GM19043 (cell line): ENCODE results near the gene PHACTR1.
A peak's percentile ranks its signal among the peaks of the same experiment; 100 is the strongest.

Source experiments
- ATAC-seq: cut with Tn5 transposase; IDR thresholded peaks from one replicate; pipeline ENCODE4 v1.9.1; 2021; ENCODE audit warnings: low read depth; ENCODE audit not compliant: unreplicated experiment

The PHACTR1 gene

DNA sequence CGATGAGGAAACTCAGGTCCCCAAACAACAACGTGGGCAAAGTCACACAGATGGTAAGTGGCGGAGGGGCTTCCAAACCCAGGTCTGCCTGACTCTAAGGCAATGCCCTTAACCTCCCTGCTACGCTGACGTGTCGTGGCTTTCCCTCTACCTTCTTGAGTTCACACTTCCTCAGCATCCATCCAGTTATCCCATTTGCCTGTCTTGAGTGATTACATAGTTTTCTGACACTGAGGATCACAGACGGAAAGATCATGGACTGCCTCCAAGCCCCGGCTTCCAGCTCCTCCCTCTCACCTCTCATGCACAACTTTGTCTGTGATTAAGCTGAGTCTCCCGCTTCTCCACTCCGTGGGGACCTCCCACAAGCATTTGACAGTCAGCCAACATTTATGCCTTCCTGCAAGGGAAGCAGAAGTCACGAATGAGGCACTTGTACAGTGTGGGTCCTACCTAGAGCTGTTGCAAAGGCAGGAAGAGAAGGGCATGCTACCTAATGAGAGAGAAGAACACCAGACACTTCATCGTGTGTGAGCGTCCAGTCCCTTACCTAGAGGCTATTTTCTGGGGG, 578.0 kb downstream of the PHACTR1 start:
- no peak for ATAC-seq

DNA sequence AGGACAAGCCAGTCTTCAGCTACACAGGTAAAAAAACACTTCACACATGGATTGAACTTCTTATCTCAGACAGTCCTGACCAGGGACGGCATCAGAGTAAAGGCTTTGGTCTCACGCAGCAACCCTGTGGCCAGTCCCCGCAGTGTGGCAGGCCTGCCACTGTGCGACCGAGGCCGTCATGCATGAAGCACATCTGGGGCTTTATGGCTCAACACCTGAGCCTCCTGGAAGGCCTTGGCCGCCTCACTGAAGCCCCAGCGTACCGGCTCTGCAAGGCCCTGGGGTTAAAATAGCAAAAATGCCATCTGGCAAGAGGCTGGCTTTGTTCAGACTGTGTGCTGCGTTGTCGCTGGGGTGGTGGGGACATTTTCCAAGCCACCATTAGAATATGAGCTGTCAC, 579.0 kb downstream of the PHACTR1 start:
- ATAC-seq, result no peak

DNA sequence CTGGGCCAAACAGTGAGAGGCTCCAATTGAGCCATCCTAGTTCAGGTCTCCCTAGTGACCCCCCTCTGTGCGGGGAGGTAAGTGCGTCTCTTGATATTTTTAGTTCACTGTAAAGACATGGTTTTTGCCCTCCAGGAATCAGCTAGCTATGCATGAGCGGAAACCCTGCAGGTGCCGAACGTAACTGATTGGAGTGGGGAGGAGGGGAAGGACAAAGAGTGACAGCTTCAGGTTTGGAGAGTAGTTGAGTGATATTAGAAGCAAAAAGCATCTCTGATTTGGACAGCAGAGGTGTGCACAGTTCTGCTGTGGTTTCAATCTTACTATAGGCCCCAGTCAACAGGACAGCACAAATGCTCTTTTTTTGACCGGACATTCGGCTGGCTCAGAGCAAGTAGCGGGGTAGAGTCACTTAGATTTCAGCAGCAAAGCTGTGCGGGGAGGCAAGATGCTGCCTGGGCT, 580.0 kb downstream of the PHACTR1 start:
- no peak for ATAC-seq

DNA sequence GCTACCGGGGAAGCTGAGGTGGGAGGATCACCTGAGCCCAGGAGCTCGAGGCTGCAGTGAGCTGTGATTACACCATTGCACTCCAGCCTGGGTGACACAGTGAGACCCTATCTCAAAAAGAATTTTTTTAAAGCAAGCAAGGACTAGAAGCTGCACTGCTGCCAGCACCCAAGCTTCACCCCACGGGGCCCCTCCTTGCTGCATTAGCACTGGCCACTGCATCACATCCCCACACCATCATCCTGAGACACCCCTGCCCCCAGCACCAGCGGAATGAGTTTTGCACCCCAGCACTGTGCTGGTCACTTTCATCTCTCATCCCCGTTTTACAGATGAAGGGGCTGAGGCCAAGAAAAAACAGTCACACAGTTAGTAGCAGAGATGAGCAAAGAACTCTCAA, 580.8 kb downstream of the PHACTR1 start:
- ATAC-seq, result no peak

DNA sequence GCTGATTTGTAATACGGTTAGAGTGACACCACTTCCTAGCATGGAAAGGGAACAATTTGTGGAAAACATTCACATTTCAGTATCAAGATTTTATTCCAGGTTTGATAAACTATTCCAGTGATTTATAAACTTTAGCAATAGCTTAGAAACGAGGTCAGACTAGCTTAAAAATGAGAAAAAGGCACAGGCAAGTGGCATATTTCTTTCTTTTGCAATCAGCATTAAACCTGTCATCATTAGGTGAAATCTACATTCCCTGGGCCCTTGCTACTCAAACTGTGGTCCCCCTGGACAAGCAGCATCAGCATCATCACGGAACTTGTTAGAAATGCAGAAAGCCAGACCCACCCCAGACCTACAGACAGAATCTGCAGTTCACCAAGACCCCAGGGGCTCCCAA, 581.9 kb downstream of the PHACTR1 start:
- ATAC-seq, result no peak

DNA sequence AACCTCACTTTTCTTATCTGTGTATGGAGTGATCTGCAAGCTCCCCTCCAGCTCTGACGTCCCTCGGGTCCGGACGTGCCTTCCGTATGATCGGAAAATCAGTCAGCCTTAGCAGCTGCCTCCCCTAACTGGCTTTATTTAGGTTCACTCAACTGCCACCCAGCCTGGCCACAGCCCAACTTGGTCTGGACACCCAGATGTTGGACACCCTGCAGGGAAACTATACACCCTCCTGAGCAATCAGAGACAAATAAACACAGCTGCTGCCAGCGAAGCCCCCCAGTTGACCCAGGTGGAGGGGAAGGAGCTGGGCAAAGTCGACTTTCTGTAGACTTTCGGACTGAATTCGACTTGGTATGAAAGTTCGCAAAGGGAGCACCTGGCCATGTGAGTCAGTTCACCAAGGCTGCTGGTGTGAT, 582.8 kb downstream of the PHACTR1 start:
- ATAC-seq, result no peak

DNA sequence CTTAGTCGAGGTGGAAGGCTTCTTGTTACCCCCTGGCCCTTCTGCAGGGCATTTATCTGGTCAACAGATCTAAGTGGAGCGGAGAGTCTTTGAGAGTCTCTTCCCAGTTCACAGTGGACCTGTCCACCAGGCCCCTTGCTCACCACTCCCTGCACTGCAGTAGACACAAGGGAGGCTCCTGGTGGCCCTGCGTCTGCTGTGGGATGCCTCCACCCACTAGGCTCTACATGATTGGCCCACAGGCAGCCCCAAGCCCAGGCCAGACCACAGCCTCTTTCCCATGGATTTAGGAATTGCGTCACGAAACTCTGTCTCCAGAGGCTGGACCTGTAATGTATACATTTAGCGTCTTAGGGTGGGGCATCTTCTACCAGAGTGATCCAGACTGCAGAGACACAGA, 583.4 kb downstream of the PHACTR1 start:
- no peak for ATAC-seq

DNA sequence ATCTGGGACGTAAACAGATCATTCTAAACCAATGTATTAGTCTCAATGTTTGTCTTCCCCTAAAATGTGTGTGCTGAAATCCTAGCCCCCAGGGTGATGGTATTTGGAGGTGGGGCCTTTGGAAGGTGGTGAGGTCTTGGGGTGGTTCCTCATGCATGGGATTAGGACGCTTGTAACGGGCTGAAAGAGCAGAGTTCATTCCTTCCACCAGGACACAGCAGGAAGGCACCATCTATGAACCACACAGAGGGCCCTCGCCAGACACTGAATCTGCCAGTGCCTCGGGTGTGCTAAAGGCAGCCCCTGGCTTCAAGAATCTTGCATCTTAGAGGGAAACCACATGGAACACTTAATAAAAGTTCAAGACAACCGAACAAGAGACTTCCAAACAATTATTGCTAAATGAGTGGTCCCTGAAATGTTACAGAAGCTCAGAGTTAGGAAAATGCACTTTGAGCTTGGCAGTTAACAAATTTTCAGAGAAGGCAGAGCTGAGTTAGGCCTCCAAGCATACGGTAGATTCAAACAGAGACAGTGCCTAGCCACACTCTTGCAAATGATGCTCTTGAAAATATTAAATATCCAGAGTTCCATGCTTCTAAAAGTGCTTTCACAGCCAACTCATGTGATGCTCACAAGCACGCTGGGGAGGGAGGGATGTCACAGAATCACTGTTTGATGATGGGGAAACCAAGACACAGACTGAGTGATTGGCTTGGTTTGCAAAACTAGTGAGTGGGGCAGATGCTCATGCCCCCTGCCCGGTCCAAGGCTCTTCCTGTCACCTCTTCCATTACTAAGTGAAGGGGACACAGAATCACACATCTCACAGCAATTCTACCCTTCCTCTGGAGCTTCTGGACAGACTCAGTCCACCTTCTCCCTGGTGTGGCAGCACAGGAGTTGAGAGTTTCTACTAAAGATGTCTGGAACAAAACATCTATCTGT, 584.4 kb downstream of the PHACTR1 start:
- ATAC-seq, result no peak

DNA sequence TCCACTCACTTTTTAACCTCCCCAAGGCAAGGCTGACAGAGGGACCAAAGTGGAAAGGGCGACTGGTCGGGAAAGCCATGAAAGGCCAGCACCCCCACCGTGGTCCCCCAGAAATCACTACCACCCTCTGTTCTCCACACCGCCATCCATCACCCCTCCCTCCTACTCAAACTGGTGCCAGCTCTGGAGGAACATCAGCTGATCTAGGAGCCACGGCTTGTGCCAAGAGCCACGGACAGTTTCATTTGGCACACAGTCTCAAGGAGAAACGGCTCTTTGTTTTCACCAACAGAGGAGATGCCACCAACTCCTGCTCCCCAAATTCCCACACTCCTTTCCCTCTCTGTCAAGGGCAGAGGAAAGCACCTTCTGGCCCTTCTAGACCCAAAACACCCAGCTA, 585.7 kb downstream of the PHACTR1 start:
- no peak for ATAC-seq

DNA sequence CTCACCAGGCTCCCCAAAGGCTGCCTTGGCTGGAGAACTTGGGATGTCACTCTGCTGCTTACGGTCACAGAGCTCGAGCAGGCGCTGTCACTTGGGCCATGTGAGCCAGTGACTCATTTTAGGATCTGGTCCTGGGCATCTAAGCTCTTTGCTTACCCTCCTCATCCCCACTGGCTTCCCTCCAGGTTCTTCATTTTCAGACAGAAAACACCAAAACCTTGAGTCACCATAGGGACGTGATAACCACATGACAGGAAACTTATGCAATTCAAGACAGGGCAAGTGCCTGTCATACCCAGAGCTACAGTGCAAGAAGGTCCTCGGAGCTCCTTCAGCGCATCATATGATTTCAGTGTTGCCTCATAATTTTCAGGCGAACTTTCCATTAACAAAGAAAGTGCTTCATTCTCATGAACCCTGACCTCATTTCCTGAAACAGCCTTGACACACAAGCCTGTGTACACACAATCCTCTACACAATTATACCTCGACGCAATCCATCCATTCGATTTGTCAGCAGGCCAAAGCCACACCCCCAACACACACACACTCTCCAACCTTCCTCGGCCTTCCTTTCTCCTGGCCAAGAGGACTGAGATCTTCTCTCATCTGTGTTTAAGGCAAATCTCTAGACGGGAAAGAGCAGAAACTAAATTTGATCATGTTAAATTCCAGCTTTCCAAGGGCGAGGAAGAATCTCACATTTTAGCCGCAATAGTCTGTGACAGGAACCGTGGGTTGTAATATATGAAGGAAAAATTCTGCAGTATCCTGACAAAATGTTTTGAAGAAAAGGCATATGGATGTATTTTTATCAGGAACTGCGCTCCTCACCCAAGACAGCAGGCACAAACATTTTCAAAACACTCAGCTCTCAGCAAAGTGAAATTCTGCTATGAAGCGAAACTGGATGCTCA, 586.4 kb downstream of the PHACTR1 start:
- ATAC-seq, result peak; percentile 70

DNA sequence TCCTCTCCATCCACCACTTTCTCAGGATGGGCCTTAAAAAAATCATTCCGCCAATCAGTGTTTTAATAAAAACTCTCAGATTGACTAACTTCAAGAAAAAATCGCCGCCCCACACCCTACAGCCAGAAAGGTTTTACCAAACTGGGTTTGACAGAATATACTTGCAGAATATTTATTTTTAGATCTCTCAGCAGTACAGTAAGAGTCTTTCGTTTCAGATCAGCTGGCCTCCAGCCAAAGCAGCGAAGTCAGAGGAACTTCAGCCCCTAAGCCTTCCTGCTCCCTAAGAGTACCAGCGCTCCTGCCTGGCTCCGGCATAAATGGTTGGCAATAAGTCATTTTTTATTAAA, 587.1 kb downstream of the PHACTR1 start:
- ATAC-seq, result peak; percentile 57

DNA sequence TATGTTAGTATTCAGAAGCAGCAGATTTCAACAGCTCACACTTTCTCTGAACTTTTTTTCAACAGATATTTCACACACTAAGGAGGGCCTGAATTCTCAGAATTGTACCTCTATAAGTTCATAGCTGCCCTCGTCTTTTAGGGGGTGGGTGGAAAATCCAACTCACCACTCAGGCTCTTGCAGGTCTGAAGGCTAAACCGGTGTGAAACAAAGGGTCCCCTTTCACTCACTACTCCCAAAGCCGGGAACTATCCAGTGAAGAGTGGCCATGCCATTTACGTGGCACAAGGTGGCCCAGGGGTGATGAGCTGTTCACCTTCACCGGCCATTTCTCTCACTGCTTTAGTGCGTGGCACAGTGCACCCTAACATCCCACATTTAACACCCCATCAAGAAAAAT, 587.5 kb downstream of the PHACTR1 start:
- no peak for ATAC-seq

DNA sequence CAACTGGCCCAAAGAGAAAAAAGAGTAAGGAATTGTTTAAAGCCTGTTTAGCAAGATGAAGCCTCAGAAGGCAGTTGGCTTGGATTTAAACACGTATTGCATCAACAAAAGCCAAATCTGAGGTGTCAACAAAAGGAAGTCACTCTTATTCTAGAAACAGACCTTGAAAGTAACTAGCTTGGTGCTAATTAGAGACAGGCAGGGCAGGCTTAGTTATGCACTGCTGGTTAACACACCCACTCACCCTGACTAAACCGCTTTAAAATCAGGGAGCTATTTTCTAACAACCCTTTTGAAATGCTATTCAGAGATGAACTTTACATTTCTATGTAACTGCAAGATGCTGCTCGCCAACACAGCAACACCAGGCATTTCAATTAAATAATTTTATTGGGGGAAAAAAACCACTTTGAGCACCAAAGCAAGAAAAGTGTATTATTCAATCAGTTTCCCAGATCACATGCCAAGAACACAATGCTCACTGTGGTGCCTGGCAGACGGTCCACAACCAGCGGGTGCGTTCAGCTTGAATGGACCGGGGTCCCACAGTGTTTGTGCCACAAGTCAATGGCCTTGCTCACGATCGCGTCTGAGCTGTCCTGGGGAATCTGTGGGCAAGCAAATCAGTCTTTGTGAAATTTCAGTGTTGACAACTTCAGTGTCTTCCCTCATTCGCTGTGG, 588.2 kb downstream of the PHACTR1 start:
- ATAC-seq, result peak; percentile 41

DNA sequence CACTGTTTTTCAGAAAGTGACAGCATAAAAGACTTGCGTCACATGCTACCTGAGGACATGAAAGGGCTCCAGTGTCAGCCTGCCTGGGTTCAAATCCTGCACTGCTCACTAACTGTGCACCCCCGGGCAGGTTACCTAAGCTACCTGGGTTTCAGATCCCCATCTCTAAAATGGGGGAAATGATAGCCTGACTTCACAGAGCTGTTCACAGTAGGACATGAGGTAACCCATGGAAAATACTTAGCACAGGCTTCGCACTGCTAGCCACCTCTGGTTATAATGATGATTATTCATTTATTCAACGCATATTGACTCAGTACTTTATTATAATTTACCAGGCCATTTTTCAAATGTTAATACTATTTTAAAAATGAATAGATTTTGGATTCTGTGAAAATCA, 588.7 kb downstream of the PHACTR1 start:
- ATAC-seq, result no peak

DNA sequence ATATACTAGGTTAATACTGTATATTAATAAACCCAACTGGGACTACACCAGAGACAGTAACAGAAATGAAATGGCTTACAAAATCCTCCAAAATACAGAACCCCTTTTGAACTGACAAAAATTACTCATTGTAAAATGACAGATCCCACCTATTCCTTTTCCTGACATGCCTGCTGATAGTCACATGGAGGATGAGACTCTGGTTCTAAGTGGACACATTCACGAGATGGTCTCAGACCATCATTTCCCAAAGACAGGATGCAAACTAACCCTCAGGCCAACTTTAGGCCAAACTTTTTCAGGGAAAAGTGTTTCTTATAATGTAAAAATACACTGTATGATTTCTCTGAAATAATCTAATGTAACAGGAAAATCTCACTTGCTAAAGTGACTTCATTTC, 589.2 kb downstream of the PHACTR1 start:
- ATAC-seq, result no peak

DNA sequence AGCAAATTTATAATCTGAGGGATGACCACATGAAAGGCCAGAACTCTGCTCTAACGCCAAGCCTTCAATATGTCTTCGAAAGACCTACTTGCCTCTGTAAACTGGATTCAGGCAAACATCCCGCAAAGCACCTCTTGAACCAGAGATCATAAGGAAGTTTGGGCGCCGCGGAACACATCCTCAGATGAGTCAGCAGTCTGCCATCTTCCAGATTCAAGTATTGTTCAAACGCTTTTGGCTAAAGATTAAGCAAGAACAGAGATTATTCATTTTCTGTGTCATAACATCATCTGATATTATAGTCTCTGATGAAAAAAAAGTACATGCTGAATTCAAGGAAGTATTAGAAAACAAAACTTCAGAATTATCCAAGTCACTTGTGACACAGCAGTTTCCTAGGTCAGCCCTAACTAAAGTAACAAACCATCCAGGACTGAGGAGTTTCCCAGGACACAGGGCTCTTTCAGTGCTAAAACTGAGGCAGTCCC, 591.0 kb downstream of the PHACTR1 start:
- ATAC-seq, result no peak

DNA sequence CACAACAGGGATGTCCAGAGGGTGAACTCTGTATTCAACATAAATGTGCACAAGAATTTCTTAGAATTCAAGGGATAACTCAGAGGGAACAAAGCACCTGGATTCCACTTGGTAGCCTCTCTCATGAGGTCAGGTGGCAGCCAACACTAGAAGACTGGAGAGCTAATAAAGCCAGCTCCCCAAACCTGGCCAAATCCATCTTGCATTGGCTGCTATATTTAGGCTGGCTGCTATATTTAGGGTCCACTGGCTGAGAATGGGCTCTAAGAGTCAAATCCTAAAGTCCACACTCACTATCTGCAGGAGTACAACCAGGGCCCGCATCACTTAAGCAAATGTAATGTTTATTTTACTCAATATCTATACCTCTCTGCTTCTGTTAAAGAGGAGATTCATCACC, 591.8 kb downstream of the PHACTR1 start:
- no peak for ATAC-seq

DNA sequence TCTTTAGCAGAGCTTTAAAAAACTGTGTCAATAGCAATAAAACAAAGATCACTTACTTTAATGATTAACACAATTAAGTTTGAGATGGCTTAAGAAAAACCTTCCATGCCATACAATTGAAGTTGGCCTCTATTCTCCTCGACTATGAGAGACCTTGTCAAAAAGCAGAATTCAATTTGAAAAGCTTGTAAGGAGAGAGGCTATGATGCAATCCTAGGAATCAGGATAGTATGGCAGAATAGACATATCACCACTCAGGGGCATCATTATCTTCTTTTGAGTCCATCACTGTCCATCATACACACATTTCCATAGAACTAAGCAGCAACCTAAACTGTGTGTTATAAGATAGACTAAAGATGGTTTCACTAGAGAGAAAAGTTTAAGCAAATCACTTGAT, 594.6 kb downstream of the PHACTR1 start:
- ATAC-seq, result no peak

DNA sequence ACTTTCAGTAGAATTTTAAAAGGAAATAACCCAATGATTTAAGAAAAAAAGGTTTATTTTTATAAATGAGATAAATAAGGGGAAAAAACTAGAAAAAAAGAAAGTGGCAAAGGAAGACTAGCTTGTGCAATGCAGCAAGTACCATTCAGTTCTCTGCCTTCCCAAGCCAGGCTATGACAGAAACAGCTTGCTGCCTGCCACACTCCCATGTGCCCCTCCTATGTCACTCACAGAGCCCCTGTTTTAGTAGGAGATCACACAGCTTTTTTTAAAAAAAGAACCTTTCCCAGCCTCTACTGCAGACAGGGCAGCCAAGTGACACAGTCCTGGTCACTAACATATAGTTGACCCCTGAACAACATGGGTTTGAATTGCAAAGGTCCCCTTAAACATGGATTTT, 598.2 kb downstream of the PHACTR1 start:
- ATAC-seq, result no peak

DNA sequence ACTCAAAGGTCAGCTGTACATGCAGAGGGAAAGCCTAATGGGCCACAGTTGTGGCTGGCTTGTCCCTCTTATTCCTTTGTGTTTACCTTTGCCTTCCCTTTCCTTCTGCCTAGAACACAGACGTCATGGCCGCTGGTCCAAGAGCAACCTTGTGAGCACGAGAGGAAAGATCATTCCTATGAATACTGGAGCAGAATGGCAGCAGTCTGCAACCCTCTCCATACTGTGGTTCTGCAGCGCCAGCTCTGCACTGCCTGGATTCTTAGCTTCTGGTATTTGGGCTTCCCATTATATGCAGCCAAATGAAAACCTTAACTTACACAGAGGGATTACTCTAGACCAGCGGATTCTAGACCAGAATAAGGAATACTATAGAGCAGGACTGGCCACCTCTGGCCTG, 599.3 kb downstream of the PHACTR1 start:
- no peak for ATAC-seq
